ENCODE data around the gene AADACL2.

Gene AADACL2

DNA sequence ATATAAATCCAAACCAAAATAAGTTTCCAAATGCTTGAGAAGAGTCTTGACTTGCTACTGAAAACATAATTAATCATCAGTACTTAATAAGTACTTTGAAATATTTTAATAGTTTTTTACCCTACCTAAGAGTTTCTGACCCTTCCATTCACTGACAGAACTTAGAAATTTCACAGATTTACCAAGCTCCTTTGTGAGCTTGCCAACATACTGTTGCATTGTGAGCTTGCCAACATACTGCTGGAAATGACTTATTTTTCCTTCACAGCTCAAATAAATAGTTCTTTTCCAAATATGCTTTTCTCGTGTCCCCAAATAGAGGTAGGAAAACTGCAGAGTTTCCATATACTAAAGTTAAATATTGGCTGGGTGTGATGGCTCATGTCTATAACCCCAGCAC lies 70.5 kb downstream of the AADACL2 start:
- no peak for DNase-seq (ENCODE audit: low read depth in 2 of 2)

GRCh38 chr3:151806838-151807237 lies 73.1 kb downstream of the AADACL2 start:
- DNase-seq (ENCODE audit: low read depth in 2 of 2) = no peak
